ENCODE measurements around the gene SCGN.

Gene SCGN

DNA sequence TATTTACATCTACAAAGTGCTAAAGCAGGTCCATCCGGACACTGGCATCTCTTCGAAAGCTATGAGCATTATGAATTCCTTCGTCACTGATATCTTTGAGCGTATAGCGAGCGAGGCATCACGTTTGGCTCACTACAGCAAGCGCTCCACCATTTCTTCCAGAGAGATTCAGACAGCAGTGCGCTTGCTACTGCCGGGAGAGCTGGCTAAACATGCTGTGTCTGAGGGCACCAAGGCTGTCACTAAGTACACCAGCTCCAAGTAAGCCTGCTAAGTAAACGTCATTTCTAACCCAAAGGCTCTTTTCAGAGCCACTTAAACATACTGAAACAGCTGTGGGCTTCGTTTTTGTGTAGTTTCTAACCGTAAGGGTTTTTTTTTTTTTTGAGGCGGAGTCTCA lies 75.0 kb downstream of the SCGN start:
- TF ChIP-seq PAX5 (IDR thresholded peaks at IDR 0.05; ENCODE audit: insufficient read depth, low read length, severe bottlenecking) (no peak), SPI1 (IDR thresholded peaks at IDR 0.05; ENCODE audit: low read depth, low read length) (no peak), POLR2AphosphoS5 (IDR thresholded peaks at IDR 0.05; ENCODE audit: low read depth, low read length) (no peak), POU2F2 (IDR thresholded peaks at IDR 0.05; ENCODE audit: low read depth, low read length) (no peak), TAF1 (IDR thresholded peaks at IDR 0.05; ENCODE audit: low read depth, low read length) (no peak), POLR2A (IDR thresholded peaks at IDR 0.05; ENCODE audit: low read depth, low read length) (no peak)
- DNase-seq (ENCODE audit: insufficient read length, low spot score) (no peak), FAIRE-seq (no peak)

DNA sequence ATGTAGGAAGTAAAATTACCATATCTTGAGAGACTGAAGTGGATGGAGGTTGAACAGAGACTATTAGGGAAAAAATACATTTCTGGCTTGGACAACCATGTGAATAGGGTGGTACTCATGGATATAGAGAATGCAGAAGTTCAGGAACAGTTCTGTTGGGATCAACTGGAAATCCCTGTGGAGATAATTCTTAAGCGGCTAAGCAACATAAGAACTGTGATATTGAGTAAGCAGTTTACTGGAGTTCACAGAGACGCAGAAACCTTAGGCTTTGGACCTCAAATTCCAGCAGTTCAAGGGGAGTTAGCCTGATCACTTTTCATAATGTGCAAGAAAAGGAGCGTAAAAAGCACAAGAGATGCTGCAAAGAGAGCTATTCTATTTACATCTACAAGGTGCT lies 78.9 kb downstream of the SCGN start:
- TF ChIP-seq PAX5 (IDR thresholded peaks at IDR 0.05; ENCODE audit: insufficient read depth, low read length, severe bottlenecking) = no peak
- no peak for TF ChIP-seq SPI1 (IDR thresholded peaks at IDR 0.05; ENCODE audit: low read depth, low read length)
- no peak for TF ChIP-seq POU2F2 (IDR thresholded peaks at IDR 0.05; ENCODE audit: low read depth, low read length)
- no peak for TF ChIP-seq POLR2AphosphoS5 (IDR thresholded peaks at IDR 0.05; ENCODE audit: low read depth, low read length)
- TF ChIP-seq POLR2A (IDR thresholded peaks at IDR 0.05; ENCODE audit: low read depth, low read length) = no peak
- TF ChIP-seq TAF1 (IDR thresholded peaks at IDR 0.05; ENCODE audit: low read depth, low read length) = no peak
- DNase-seq (ENCODE audit: insufficient read length, low spot score) (no peak), FAIRE-seq (no peak)

DNA sequence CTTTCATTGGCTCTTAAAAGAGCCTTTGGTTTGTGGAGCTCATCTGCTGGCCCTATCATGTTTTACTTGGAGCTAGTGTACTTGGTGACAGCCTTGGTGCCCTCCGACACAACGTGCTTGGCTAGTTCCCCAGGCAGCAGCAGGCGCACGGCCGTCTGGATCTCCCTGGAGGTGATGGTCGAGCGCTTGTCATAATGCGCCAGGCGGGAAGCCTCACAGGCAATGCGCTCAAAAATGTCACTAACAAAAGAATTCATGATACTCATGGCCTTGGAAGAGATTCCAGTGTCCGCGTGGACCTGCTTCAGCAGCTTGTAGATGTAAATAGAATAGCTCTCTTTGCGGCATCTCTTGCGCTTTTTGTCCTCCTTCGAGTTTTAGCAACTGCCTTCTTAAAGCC lies 79.7 kb downstream of the SCGN start:
- FAIRE-seq = no peak
- TF ChIP-seq POLR2A (IDR thresholded peaks at IDR 0.05; ENCODE audit: low read depth, low read length) = no peak
- no peak for TF ChIP-seq PAX5 (IDR thresholded peaks at IDR 0.05; ENCODE audit: insufficient read depth, low read length, severe bottlenecking)
- no peak for TF ChIP-seq POU2F2 (IDR thresholded peaks at IDR 0.05; ENCODE audit: low read depth, low read length)
- TF ChIP-seq POLR2AphosphoS5 (IDR thresholded peaks at IDR 0.05; ENCODE audit: low read depth, low read length) = no peak
- no peak for TF ChIP-seq TAF1 (IDR thresholded peaks at IDR 0.05; ENCODE audit: low read depth, low read length)
- TF ChIP-seq SPI1 (IDR thresholded peaks at IDR 0.05; ENCODE audit: low read depth, low read length) = no peak
- DNase-seq (ENCODE audit: insufficient read length, low spot score) = no peak

DNA sequence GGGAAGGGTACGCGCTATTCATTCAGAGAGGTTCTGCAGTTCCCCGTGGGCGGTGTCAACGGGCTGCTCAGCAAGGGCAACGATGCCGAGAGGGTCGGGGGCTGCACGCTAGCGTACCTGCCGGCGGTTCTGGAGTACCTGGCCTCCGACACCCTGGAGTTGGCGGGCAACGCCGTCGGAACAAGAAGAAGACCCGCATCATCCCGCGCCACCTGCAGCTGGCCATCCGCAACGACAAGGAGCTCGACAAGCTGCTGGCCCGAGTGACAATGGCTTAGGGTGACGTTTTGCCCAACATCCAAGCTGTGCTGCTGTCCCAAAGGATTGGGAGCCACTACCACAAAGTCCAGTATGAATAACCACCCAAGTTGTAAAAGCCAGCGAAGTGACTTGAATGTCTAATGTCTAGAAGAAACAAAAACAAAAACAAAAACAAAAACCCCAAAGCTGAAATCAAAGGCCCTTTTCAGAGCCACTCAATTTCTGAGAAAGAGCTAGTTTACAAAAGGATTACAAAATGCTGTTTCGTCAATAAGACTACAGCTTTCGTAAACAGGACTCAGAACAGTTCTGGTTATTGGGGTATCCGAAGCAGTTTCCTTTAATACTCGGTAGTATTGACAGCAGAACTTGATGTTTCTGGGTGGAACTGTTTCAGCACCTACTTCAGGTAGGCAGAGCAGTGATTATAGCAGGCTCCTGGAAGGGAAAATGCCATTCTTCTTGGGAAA lies 80.6 kb downstream of the SCGN start:
- FAIRE-seq = no peak
- DNase-seq (ENCODE audit: insufficient read length, low spot score) = no peak
- TF ChIP-seq POLR2A (IDR thresholded peaks at IDR 0.05; ENCODE audit: low read depth, low read length) = no peak
- TF ChIP-seq SPI1 (IDR thresholded peaks at IDR 0.05; ENCODE audit: low read depth, low read length) = no peak
- no peak for TF ChIP-seq TAF1 (IDR thresholded peaks at IDR 0.05; ENCODE audit: low read depth, low read length)
- no peak for TF ChIP-seq POU2F2 (IDR thresholded peaks at IDR 0.05; ENCODE audit: low read depth, low read length)
- no peak for TF ChIP-seq PAX5 (IDR thresholded peaks at IDR 0.05; ENCODE audit: insufficient read depth, low read length, severe bottlenecking)
- no peak for TF ChIP-seq POLR2AphosphoS5 (IDR thresholded peaks at IDR 0.05; ENCODE audit: low read depth, low read length)

DNA sequence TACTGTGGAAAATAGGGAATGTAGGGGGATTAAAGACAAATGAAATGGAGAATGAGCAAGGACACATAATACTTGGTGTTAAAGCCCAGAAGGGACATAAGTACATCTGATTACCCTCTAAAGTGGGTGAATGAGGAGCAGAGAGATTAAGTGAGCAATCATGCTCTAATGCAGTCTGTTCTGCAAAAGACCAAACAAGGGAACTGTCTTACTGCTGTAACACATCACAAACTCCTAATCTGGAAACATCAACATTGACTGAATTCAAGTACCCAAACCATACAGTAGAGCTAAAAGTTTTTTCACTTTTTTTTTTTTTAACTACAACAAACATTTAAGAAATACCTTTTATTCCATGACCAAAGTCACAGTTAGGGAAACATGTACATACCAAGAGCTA lies 83.2 kb downstream of the SCGN start:
- TF ChIP-seq POU2F2 (IDR thresholded peaks at IDR 0.05; ENCODE audit: low read depth, low read length) (no peak), POLR2A (IDR thresholded peaks at IDR 0.05; ENCODE audit: low read depth, low read length) (no peak), PAX5 (IDR thresholded peaks at IDR 0.05; ENCODE audit: insufficient read depth, low read length, severe bottlenecking) (no peak), TAF1 (IDR thresholded peaks at IDR 0.05; ENCODE audit: low read depth, low read length) (no peak), SPI1 (IDR thresholded peaks at IDR 0.05; ENCODE audit: low read depth, low read length) (no peak), POLR2AphosphoS5 (IDR thresholded peaks at IDR 0.05; ENCODE audit: low read depth, low read length) (no peak)
- FAIRE-seq (no peak), DNase-seq (ENCODE audit: insufficient read length, low spot score) (no peak)

DNA sequence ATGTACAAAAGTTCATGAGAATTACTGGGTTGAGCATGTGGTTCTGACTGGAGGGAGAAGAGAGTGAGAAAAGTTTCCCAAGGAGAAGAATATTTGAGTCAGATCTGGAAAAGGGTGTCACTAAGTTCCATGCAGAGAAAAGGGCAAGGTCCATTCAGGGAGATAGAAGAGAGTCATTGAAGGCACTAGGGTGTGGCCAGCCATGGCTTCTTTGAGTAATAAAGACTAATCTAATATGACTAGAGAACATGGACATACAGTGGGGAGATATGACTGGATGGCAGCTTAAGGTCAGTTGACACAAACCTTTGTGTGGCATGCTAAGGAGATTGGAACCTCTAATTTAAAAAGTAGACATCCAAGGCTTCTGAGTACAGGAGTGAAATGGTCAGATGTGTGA lies 91.9 kb downstream of the SCGN start:
- DNase-seq (ENCODE audit: insufficient read length, low spot score) (no peak), FAIRE-seq (no peak)
- TF ChIP-seq POLR2A (IDR thresholded peaks at IDR 0.05; ENCODE audit: low read depth, low read length) (no peak), TAF1 (IDR thresholded peaks at IDR 0.05; ENCODE audit: low read depth, low read length) (no peak), SPI1 (IDR thresholded peaks at IDR 0.05; ENCODE audit: low read depth, low read length) (no peak), POLR2AphosphoS5 (IDR thresholded peaks at IDR 0.05; ENCODE audit: low read depth, low read length) (no peak), POU2F2 (IDR thresholded peaks at IDR 0.05; ENCODE audit: low read depth, low read length) (no peak), PAX5 (IDR thresholded peaks at IDR 0.05; ENCODE audit: insufficient read depth, low read length, severe bottlenecking) (no peak)

DNA sequence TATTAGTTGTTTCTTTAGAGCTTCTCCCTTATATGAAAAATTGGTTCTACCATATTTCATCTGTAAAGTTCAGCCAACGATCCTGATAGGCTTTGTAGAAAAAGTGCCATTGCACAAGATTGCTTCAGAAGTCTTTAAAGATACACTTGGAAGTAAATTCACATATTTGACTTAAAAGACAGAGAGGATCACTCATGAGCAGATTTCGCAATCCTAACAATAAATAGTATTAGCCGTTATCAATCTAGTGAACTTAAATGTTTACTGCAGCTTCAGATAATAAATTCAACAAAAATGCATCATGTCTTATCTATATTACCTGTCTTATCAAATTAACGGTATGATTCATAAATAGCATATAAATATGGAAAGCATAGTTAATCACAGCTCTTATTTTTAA lies 93.8 kb downstream of the SCGN start:
- TF ChIP-seq SPI1 (IDR thresholded peaks at IDR 0.05; ENCODE audit: low read depth, low read length) (no peak), POLR2A (IDR thresholded peaks at IDR 0.05; ENCODE audit: low read depth, low read length) (no peak), POLR2AphosphoS5 (IDR thresholded peaks at IDR 0.05; ENCODE audit: low read depth, low read length) (no peak), TAF1 (IDR thresholded peaks at IDR 0.05; ENCODE audit: low read depth, low read length) (no peak), PAX5 (IDR thresholded peaks at IDR 0.05; ENCODE audit: insufficient read depth, low read length, severe bottlenecking) (no peak), POU2F2 (IDR thresholded peaks at IDR 0.05; ENCODE audit: low read depth, low read length) (no peak)
- no peak for DNase-seq (ENCODE audit: insufficient read length, low spot score)
- no peak for FAIRE-seq

DNA sequence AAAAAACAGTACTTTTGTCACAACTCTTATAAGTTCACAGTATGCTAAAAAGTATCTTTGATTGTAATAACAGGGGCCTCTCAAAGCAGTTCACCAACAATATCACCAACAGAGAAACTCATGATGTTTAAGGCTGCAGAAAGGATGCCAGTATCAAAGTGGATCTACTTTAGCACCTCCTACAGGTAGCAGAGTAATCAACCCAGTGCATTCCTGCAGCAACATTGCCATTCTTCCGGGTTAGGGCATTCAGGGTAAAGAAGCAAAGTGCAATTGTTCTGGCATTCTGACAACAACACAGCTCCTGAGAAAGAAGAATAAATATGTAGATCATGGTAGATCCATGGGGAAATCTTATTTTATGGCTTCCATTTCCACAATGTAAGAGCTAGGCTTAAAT lies 95.0 kb downstream of the SCGN start:
- DNase-seq (ENCODE audit: insufficient read length, low spot score) = no peak
- TF ChIP-seq POLR2A (IDR thresholded peaks at IDR 0.05; ENCODE audit: low read depth, low read length) (no peak), TAF1 (IDR thresholded peaks at IDR 0.05; ENCODE audit: low read depth, low read length) (no peak), SPI1 (IDR thresholded peaks at IDR 0.05; ENCODE audit: low read depth, low read length) (no peak), POLR2AphosphoS5 (IDR thresholded peaks at IDR 0.05; ENCODE audit: low read depth, low read length) (no peak), POU2F2 (IDR thresholded peaks at IDR 0.05; ENCODE audit: low read depth, low read length) (no peak), PAX5 (IDR thresholded peaks at IDR 0.05; ENCODE audit: insufficient read depth, low read length, severe bottlenecking) (no peak)
- no peak for FAIRE-seq

DNA sequence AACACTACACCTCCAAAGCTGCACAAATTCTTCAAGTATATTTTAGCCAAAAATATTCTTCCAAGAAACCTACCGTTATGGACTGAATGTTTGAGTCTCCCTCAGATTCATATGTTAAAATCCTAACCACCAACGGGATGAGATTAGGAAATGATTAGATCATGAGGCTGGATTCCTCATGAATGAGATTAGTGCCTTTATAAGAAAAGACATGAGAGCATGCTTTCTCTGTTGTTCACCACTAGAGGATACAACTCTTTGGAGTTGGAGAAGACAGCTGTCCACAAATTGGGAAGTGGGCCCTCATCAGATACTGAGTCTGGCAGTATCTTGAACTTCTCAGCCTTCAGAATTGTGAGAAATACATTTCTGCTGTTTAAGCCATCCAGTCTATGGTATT lies 95.5 kb downstream of the SCGN start:
- DNase-seq (ENCODE audit: insufficient read length, low spot score) (no peak), FAIRE-seq (no peak)
- TF ChIP-seq POU2F2 (IDR thresholded peaks at IDR 0.05; ENCODE audit: low read depth, low read length) = no peak
- no peak for TF ChIP-seq POLR2A (IDR thresholded peaks at IDR 0.05; ENCODE audit: low read depth, low read length)
- no peak for TF ChIP-seq TAF1 (IDR thresholded peaks at IDR 0.05; ENCODE audit: low read depth, low read length)
- TF ChIP-seq PAX5 (IDR thresholded peaks at IDR 0.05; ENCODE audit: insufficient read depth, low read length, severe bottlenecking) = no peak
- no peak for TF ChIP-seq SPI1 (IDR thresholded peaks at IDR 0.05; ENCODE audit: low read depth, low read length)
- no peak for TF ChIP-seq POLR2AphosphoS5 (IDR thresholded peaks at IDR 0.05; ENCODE audit: low read depth, low read length)

Data from GM12891 (cell line).